CD4-positive, alpha-beta T cell treated with Interleukin-4 for 4 hours (primary cell): ENCODE results near the gene ACOT9.
"Not testable (repeated sequence)": the region's sequence is repeated elsewhere in the genome, so short reads cannot be mapped to it uniquely, and the experiment has no call there.

Experiments
- DNase-seq: peaks from one replicate; pipeline ENCODE4 v3.0.0-alpha.2; 2020

The ACOT9 gene

GRCh38 chrX:23676486-23676885 is 66.6 kb downstream of the ACOT9 start:
- not testable (repeated sequence) for DNase-seq

- DNase-seq: no peak
These were observed 70.0 kb downstream of the ACOT9 start for GRCh38 chrX:23673108-23673507.

- no peak for DNase-seq
These were observed 72.5 kb downstream of the ACOT9 start for GRCh38 chrX:23670528-23670927.

- DNase-seq: no peak
These were observed 74.7 kb downstream of the ACOT9 start for GRCh38 chrX:23668335-23668734.

GRCh38 chrX:23667239-23668177 is 75.6 kb downstream of the ACOT9 start, which contains the start of gene PRDX4:
PRDX4 (plus strand) TSS chrX:23667493; CDS start chrX:23667571, 78 bp downstream.
- peak; percentile 67 for DNase-seq

- DNase-seq: no peak
These were observed 76.8 kb downstream of the ACOT9 start for GRCh38 chrX:23666282-23666681.

- no peak for DNase-seq
These were observed 78.6 kb downstream of the ACOT9 start for GRCh38 chrX:23664496-23664895.

- DNase-seq: peak; percentile 18
These were observed 80.2 kb downstream of the ACOT9 start for GRCh38 chrX:23662853-23663252.

- DNase-seq: peak; percentile 51
These were observed 80.9 kb downstream of the ACOT9 start for GRCh38 chrX:23662187-23662586.

- peak; percentile 1 for DNase-seq
These were observed 81.4 kb downstream of the ACOT9 start for GRCh38 chrX:23661671-23662070.

- no peak for DNase-seq
These were observed 82.3 kb downstream of the ACOT9 start for GRCh38 chrX:23660766-23661132.

GRCh38 chrX:23660083-23660765 is 82.9 kb downstream of the ACOT9 start:
- not testable (repeated sequence) for DNase-seq

GRCh38 chrX:23659339-23659738 is 83.7 kb downstream of the ACOT9 start:
- DNase-seq: no peak

- DNase-seq: no peak
These were observed 86.4 kb downstream of the ACOT9 start for GRCh38 chrX:23656684-23657083.

- DNase-seq: no peak
These were observed 87.0 kb downstream of the ACOT9 start for GRCh38 chrX:23656091-23656490.
